Measurements from ENCODE around the gene PEA15. TPM values are rescaled to one million over a fixed set of nuclear protein-coding genes. Genes with fewer than 3 reads are reported as not detected.

PEA15 gene
- total and polyA plus RNA-seq, 2 of the 8 experiments (the other 6 are each of a cell fraction or from before 2014, with no cell fraction given), result 71.3 to 75.1 TPM

DNA sequence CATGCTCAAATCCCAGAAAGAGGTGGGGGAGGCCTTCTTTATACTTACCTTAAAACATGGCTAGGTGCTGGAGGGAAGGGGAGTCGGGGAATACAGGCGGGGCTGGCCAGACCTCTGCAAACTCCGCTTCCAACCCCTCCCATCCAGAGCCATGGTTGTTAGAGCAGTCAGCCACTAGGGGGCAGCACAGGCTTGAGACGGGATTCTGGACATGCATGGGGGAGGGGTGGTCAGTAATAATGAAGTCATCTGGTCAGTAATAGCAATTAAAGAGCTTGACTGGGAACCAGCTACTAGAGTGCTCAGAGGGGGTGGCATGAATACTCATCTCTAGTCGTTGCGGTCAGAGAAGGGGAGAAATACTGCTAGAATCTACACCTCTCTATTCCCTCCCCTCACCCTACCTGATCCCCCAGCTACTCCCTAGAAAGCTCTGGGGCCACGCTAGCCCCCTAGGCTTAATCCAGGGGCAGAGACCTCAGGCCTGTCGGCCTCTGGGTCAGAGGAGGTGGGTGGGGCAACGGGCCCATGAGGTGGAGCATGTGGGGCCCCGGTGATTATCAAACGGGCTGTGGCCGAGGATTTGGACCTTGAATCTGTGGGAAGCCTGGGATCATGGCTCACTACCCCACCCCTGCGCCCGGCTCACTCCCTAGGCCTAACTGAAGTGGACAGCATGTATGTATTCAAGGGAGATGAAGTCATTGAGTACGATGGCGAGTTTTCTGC, 11.9 kb upstream of the PEA15 start (continued):
- no peak for TF ChIP-seq CBX5 (IDR thresholded peaks at IDR 0.05; ENCODE audit: low read depth, low read length)
- TF ChIP-seq RNF2 (IDR thresholded peaks at IDR 0.05; ENCODE audit: borderline replicate concordance, low read depth, low read length, missing control alignments, poor library complexity, severe bottlenecking), result no peak
- peak; percentile 81 for TF ChIP-seq ASH2L (IDR thresholded peaks at IDR 0.05; ENCODE audit: low read length)
- TF ChIP-seq JUN (IDR thresholded peaks at IDR 0.05; ENCODE audit: low read depth, low read length), result peak; percentile 65; the same call in 1 of the 2 replicates
- no peak for TF ChIP-seq MAFK (IDR thresholded peaks at IDR 0.05; ENCODE audit: low read depth, low read length)
- peak; percentile 32 to 67; a peak in 1 of 4 replicates for TF ChIP-seq SIN3A (conservative IDR thresholded peaks at IDR 0.05 in 1 of 2, IDR thresholded peaks at IDR 0.05 in 1 of 2; ENCODE audit: low read depth in 1 of 2, low read length in 2 of 2)
- TF ChIP-seq FOSL1 (IDR thresholded peaks at IDR 0.05; ENCODE audit: insufficient read depth, low read depth, low read length), result no peak
- no peak for TF ChIP-seq POLR2A (IDR thresholded peaks at IDR 0.05; ENCODE audit: control extremely low read depth in 1 of 2, low read depth in 2 of 2, low read length in 2 of 2)
- TF ChIP-seq, protein P1, sequence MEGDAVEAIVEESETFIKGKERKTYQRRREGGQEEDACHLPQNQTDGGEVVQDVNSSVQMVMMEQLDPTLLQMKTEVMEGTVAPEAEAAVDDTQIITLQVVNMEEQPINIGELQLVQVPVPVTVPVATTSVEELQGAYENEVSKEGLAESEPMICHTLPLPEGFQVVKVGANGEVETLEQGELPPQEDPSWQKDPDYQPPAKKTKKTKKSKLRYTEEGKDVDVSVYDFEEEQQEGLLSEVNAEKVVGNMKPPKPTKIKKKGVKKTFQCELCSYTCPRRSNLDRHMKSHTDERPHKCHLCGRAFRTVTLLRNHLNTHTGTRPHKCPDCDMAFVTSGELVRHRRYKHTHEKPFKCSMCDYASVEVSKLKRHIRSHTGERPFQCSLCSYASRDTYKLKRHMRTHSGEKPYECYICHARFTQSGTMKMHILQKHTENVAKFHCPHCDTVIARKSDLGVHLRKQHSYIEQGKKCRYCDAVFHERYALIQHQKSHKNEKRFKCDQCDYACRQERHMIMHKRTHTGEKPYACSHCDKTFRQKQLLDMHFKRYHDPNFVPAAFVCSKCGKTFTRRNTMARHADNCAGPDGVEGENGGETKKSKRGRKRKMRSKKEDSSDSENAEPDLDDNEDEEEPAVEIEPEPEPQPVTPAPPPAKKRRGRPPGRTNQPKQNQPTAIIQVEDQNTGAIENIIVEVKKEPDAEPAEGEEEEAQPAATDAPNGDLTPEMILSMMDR (IDR thresholded peaks at IDR 0.05; ENCODE audit: control extremely low read depth in 1 of 3, insufficient read depth in 1 of 3, low read depth in 1 of 3, low read length in 3 of 3), result peak; percentile 94 to 95 (median 94)
- no peak for TF ChIP-seq CEBPB (IDR thresholded peaks at IDR 0.05; ENCODE audit: low read depth, low read length)
- TF ChIP-seq CHD2 (IDR thresholded peaks at IDR 0.05; ENCODE audit: low read length), result peak; percentile 72; the same call in 1 of the 2 replicates
- no peak for TF ChIP-seq ZNF274 (IDR thresholded peaks at IDR 0.05; ENCODE audit: borderline replicate concordance, extremely low read depth, low read length)
- TF ChIP-seq, protein P2, sequence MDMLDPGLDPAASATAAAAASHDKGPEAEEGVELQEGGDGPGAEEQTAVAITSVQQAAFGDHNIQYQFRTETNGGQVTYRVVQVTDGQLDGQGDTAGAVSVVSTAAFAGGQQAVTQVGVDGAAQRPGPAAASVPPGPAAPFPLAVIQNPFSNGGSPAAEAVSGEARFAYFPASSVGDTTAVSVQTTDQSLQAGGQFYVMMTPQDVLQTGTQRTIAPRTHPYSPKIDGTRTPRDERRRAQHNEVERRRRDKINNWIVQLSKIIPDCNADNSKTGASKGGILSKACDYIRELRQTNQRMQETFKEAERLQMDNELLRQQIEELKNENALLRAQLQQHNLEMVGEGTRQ (IDR thresholded peaks at IDR 0.05; ENCODE audit: low read length), result no peak
- TF ChIP-seq, protein P3, sequence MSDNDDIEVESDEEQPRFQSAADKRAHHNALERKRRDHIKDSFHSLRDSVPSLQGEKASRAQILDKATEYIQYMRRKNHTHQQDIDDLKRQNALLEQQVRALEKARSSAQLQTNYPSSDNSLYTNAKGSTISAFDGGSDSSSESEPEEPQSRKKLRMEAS (IDR thresholded peaks at IDR 0.05), result peak; percentile 43; the same call in 1 of the 2 replicates
- TF ChIP-seq YY1 (IDR thresholded peaks at IDR 0.05; ENCODE audit: low read depth, low read length), result peak; percentile 75; the same call in 1 of the 2 replicates
- TF ChIP-seq SP2 (IDR thresholded peaks at IDR 0.05; ENCODE audit: low read length), result no peak
- TF ChIP-seq, protein P4, sequence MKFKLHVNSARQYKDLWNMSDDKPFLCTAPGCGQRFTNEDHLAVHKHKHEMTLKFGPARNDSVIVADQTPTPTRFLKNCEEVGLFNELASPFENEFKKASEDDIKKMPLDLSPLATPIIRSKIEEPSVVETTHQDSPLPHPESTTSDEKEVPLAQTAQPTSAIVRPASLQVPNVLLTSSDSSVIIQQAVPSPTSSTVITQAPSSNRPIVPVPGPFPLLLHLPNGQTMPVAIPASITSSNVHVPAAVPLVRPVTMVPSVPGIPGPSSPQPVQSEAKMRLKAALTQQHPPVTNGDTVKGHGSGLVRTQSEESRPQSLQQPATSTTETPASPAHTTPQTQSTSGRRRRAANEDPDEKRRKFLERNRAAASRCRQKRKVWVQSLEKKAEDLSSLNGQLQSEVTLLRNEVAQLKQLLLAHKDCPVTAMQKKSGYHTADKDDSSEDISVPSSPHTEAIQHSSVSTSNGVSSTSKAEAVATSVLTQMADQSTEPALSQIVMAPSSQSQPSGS (IDR thresholded peaks at IDR 0.05; ENCODE audit: low read length), result peak; percentile 97
- TF ChIP-seq CHD1 (IDR thresholded peaks at IDR 0.05; ENCODE audit: low read depth, low read length), result no peak
